Activated CD4-positive, CD25-positive, alpha-beta regulatory T cell treated with anti-CD3 and anti-CD28 coated beads, Interleukin-2, amount 50 U/mL, for 72 hours (primary cell): ENCODE results near the gene BPTF.
A peak's percentile ranks its signal among the peaks of the same experiment; 100 is the strongest.
"Not testable (repeated sequence)": the region's sequence is repeated elsewhere in the genome, so short reads cannot be mapped to it uniquely, and the experiment has no call there.

Experiments used
- DNase-seq: peaks from one replicate; pipeline ENCODE4 v3.0.0; 2021

BPTF gene, protein sequence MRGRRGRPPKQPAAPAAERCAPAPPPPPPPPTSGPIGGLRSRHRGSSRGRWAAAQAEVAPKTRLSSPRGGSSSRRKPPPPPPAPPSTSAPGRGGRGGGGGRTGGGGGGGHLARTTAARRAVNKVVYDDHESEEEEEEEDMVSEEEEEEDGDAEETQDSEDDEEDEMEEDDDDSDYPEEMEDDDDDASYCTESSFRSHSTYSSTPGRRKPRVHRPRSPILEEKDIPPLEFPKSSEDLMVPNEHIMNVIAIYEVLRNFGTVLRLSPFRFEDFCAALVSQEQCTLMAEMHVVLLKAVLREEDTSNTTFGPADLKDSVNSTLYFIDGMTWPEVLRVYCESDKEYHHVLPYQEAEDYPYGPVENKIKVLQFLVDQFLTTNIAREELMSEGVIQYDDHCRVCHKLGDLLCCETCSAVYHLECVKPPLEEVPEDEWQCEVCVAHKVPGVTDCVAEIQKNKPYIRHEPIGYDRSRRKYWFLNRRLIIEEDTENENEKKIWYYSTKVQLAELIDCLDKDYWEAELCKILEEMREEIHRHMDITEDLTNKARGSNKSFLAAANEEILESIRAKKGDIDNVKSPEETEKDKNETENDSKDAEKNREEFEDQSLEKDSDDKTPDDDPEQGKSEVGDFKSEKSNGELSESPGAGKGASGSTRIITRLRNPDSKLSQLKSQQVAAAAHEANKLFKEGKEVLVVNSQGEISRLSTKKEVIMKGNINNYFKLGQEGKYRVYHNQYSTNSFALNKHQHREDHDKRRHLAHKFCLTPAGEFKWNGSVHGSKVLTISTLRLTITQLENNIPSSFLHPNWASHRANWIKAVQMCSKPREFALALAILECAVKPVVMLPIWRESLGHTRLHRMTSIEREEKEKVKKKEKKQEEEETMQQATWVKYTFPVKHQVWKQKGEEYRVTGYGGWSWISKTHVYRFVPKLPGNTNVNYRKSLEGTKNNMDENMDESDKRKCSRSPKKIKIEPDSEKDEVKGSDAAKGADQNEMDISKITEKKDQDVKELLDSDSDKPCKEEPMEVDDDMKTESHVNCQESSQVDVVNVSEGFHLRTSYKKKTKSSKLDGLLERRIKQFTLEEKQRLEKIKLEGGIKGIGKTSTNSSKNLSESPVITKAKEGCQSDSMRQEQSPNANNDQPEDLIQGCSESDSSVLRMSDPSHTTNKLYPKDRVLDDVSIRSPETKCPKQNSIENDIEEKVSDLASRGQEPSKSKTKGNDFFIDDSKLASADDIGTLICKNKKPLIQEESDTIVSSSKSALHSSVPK (N-terminal part only)

GRCh38 chr17:67824735-67825626 lies at the start of gene BPTF:
TSS of gene BPTF (plus strand) at chr17:67825503. CDS start at chr17:67825725, 222 bp downstream.
- DNase-seq = peak; percentile 96

- DNase-seq = peak; percentile 46
Measured at GRCh38 chr17:67779098-67779672, 46.1 kb upstream of the BPTF start.

DNA sequence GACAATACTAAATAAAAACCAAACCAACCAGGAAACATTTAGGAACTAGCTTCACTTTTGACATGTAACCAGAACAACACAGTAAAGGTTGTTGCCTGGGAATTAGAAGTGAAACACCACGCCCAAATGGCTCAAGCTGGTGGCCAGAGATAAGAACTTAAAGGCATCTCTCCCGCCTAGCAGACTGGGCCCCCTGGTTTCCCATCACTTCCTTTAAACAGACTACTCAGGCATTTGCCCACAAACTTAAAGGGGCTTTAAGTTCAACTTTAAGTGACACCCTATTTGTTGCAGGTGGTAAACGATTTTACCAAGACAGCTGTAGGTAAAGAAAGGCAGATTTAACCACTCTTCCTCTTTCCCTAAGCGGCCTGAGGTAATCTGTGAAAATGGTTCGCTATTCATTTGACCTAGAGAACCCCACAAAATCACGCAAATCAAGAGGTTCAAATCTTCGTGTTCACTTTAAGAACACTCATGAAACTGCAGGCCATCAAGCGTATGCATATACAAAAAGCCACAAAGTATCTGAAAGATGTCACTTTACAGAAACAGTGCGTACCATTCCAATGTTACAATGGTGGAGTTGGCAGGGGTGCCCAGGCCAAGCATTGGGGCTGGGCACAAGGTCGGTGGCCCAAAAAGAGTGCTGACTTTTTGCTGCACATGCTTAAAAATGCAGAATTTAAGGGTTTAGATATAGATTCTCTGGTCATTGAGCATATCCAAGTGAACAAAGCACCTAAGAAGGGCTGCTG lies 40.8 kb upstream of the BPTF start:
- no peak for DNase-seq

DNA sequence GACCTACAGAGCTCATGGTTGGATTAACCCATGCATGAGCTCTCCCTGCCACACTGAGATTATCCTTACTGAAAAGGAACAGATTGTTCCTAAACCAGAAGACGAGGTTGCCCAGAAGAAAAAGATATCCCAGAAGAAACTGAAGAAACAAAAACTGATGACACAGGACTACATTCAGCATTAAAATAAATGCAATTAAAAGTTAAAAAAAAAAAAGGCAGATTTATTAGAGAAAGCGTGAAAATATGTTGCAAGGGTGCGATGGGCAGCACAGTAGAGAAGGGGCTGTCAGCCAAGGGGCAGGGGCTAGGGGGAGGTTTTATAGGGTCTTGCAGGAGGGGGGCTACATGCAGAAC lies 40.2 kb upstream of the BPTF start:
- DNase-seq = no peak

DNA sequence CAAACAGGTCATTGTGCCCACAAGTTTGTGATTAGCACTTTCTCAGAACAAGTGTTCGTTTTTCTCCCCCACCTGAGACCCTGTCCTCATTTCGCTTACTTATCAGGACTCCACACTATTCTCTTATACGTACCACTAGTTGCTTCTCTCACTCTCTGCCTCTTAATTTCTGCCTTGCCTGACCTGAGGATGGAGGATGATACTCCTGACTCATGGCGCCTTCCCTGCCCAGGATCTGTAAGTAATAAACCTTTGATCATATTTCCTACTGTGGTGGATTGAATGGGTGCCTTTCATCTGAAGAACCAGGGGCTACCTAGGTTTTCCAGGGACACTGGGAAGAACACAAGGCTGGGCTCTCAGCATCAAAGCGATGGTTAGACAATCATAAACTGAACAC lies 39.8 kb upstream of the BPTF start:
- no peak for DNase-seq

- DNase-seq = peak; percentile 45
Measured at GRCh38 chr17:67800495-67800928, 24.8 kb upstream of the BPTF start.

GRCh38 chr17:67801626-67802175 lies 23.6 kb upstream of the BPTF start:
- no peak for DNase-seq

GRCh38 chr17:67810464-67810863 lies 14.8 kb upstream of the BPTF start:
- DNase-seq = no peak

GRCh38 chr17:67812380-67812779 lies 12.9 kb upstream of the BPTF start:
- DNase-seq = not testable (repeated sequence)

DNA sequence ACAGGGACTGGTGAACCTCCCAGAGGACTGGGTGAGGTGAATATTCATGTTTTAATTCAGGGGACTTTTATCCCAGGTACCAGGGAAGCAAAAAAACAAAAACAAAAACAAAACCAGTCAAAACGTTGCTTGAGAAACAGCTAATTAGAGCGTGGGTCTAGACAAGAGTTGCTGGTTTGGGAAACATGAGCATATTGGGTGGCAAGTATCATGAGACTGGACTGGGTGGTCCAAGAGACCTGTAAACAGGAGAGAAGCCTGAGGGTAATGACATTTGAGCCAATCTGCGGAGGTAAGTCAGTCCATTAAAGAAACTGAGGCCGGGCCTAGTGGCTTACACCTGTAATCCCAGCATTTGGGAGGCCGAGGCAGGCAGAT lies 11.5 kb upstream of the BPTF start:
- no peak for DNase-seq

DNA sequence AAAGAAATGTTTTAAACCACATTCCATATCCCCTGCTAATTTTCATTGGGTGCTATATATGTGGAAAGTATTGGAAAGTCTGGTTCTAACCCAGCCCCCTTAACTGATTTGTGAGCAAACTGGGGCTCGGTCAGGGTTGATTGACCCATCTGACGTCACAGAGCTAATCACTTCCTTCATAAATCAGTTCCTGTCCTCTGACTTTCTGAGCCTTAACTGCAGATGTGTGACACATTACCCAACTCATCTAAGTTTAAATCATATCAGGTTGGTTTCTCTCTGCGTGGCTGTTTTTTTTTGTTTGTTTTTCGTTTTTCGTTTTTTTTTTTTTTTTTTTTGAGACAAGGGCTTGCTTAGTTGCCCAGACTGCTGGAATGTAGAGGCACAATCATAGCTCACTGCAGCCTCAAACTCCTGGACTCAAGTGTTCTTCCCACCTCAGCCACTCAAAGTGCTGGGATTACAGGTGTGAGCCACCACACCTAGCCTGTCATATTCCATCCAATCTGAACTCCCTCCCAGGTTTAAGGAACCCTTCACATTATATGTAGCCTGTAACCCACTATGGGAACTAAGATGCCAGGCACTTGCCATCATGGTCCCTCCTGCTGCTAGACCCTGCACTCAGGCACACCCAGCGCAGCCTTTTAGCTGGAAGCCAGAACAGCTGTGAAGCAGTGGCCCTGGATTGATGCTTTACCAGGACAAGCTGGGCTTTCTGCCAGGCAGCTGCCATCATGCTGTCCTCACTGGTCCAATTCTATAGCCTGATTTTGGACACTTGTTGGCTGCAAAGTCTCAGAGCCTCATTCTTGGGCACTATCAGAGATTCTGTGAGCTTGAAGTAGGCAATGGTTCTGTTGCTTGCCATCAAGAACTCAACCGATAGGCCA lies 6.9 kb upstream of the BPTF start:
- DNase-seq = no peak

- no peak for DNase-seq
Measured at GRCh38 chr17:67819722-67820121, 5.6 kb upstream of the BPTF start.

GRCh38 chr17:67821871-67822367 lies 3.4 kb upstream of the BPTF start:
- DNase-seq = no peak

- peak; percentile 60 for DNase-seq
Measured at GRCh38 chr17:67825627-67826601, 611 bp downstream of the BPTF start.

GRCh38 chr17:67829331-67829730 lies 4.0 kb downstream of the BPTF start:
- no peak for DNase-seq

GRCh38 chr17:67830440-67830839 lies 5.1 kb downstream of the BPTF start:
- no peak for DNase-seq

DNA sequence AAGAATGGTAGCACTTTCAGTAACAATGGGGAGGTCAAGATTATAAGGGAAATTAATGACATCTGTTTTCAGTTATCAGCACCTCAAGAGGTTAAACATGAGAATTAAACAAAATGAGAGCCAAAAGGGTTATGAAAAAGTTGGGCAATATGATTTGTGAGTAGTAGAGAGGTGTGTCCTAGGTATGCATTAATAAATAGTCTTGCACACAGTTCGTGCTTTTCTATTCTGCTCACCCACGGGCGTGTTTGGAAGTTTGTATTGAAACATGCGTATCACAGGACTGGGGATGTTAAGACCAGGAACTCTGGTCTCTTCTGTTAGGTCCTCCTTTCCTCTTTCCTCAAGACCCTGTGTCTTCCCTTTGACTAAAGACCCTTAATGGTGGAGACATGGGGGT lies 6.0 kb downstream of the BPTF start:
- DNase-seq = no peak

DNA sequence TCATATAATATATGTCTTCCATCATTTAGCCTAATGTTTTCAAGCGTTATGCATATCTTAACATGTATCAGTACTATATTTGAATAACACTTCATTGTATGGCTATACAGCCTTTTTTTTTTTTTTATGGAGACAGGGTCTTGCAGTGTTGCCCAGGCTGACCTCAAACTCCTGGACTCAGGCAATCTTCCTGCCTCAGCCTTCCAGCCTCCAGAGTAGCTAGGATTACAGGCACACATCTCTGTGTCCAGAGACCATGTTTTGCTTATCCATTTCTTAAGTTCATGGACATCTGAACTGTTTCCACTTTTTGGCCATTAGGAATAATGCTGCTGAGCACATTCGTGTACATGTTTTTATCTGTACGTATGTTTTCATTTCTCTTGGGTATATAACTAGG lies 7.8 kb downstream of the BPTF start:
- DNase-seq = no peak
